Measurements from ENCODE around the gene MAN1A2.

The MAN1A2 gene

DNA sequence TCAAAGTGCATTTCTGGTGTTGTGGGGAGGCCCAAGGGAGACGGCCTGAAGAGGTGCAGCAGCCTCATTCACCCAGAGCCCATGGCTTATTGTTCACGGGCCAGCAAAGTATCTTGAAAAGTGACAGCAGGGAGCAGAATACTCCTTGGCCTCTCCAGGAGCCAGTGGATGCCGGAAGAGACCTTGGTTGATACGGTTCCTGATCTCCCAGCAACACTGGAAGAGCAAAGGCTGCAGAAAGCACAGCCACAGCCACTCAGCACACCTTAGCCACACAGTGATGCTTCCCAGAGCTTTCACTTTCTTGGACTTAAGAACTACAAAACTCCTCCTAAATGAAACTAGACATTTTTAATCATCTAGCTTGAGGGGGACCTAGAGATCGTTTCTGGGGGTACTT, 174.3 kb downstream of the MAN1A2 start:
- Histone ChIP-seq H3K9me3 (ENCODE audit: control insufficient read depth, insufficient read depth, low read length) (no peaks in the 10 kb centered on the region), H4K20me1 (ENCODE audit: control insufficient read depth, insufficient read depth, low read depth, low read length) (no peaks in the 10 kb centered on the region), H3K27me3 (ENCODE audit: control insufficient read depth, low read length) (no peaks in the 10 kb centered on the region), H3K4me1 (ENCODE audit: control insufficient read depth, low read length) (0 out of 2 replicates have a peak, but pooled peaks cover 3% of the 10 kb centered on the region), H3K9me2 (replicated peaks; ENCODE audit: control insufficient read depth, low read length) (no peaks in the 10 kb centered on the region), H3K4me2 (ENCODE audit: low read length) (no peak overlapping the region), H3K4me3 (ENCODE audit: low read length) (no peak overlapping the region), H3K79me2 (ENCODE audit: control insufficient read depth, low read length) (no peaks in the 10 kb centered on the region), H3F3A (ENCODE audit: control insufficient read depth, insufficient read depth) (no peaks in the 10 kb centered on the region), H3K27ac (ENCODE audit: low read depth, low read length) (no peak overlapping the region), H3K36me3 (ENCODE audit: control insufficient read depth, low read length) (no peaks in the 10 kb centered on the region)
- TF ChIP-seq, protein P1, sequence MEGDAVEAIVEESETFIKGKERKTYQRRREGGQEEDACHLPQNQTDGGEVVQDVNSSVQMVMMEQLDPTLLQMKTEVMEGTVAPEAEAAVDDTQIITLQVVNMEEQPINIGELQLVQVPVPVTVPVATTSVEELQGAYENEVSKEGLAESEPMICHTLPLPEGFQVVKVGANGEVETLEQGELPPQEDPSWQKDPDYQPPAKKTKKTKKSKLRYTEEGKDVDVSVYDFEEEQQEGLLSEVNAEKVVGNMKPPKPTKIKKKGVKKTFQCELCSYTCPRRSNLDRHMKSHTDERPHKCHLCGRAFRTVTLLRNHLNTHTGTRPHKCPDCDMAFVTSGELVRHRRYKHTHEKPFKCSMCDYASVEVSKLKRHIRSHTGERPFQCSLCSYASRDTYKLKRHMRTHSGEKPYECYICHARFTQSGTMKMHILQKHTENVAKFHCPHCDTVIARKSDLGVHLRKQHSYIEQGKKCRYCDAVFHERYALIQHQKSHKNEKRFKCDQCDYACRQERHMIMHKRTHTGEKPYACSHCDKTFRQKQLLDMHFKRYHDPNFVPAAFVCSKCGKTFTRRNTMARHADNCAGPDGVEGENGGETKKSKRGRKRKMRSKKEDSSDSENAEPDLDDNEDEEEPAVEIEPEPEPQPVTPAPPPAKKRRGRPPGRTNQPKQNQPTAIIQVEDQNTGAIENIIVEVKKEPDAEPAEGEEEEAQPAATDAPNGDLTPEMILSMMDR (IDR thresholded peaks at IDR 0.05; ENCODE audit: low read depth, low read length, poor library complexity, severe bottlenecking) = no peak
- TF ChIP-seq EZH2phosphoT487 (IDR thresholded peaks at IDR 0.05; ENCODE audit: borderline replicate concordance, low read length) = no peak

DNA sequence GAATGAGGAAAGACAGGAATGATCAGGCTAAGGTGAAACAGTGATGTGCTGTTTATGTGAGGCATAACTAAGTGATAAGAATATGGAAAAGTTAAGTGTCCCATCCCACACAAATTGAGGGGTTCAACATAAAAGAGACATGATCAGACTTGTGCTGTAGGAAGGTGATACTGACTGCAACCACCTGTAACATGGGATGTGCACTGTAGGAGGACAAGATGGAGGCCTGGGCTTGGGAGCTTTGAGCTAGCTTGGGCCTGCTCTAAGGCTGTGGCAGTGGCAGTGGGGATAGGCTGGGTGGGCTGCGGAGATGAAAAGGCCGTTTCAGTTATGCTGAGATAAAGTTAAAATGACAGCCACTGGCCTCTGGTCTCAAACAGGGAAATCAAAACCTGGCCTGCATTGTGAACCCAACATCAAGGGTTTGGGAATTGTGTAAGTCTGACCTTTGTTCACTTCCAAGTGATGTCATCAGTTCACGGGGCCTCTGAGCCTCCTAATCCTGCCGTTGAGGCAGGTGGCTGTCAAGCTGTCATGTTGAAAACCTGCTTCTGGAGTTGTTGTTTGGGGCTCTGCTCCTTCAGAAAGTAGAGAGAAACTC, 177.4 kb downstream of the MAN1A2 start:
- H3K9me2 ChIP-seq (replicated peaks; ENCODE audit: control insufficient read depth, low read length) = no peaks in the 10 kb centered on the region
- H4K20me1 ChIP-seq (ENCODE audit: control insufficient read depth, insufficient read depth, low read depth, low read length) = no peaks in the 10 kb centered on the region
- no peak overlapping the region for H3K27ac ChIP-seq (ENCODE audit: low read depth, low read length)
- H3F3A ChIP-seq (ENCODE audit: control insufficient read depth, insufficient read depth) = no peaks in the 10 kb centered on the region
- TF ChIP-seq, protein P1 (IDR thresholded peaks at IDR 0.05; ENCODE audit: low read depth, low read length, poor library complexity, severe bottlenecking) = no peak
- TF ChIP-seq EZH2phosphoT487 (IDR thresholded peaks at IDR 0.05; ENCODE audit: borderline replicate concordance, low read length) = no peak
- no peak overlapping the region for H3K4me3 ChIP-seq (ENCODE audit: low read length)
- no peaks in the 10 kb centered on the region for H3K79me2 ChIP-seq (ENCODE audit: control insufficient read depth, low read length)
- H3K36me3 ChIP-seq (ENCODE audit: control insufficient read depth, low read length) = no peaks in the 10 kb centered on the region
- H3K27me3 ChIP-seq (ENCODE audit: control insufficient read depth, low read length) = no peaks in the 10 kb centered on the region
- no peak overlapping the region for H3K4me2 ChIP-seq (ENCODE audit: low read length)
- no peaks in the 10 kb centered on the region for H3K9me3 ChIP-seq (ENCODE audit: control insufficient read depth, insufficient read depth, low read length)
- no peaks in the 10 kb centered on the region for H3K4me1 ChIP-seq (ENCODE audit: control insufficient read depth, low read length)

GRCh38 chr1:117546467-117546866, 179.2 kb downstream of the MAN1A2 start:
- TF ChIP-seq, protein P1 (IDR thresholded peaks at IDR 0.05; ENCODE audit: low read depth, low read length, poor library complexity, severe bottlenecking) = no peak
- no peak for TF ChIP-seq EZH2phosphoT487 (IDR thresholded peaks at IDR 0.05; ENCODE audit: borderline replicate concordance, low read length)
- H4K20me1 ChIP-seq (ENCODE audit: control insufficient read depth, insufficient read depth, low read depth, low read length) = no peaks in the 10 kb centered on the region
- no peaks in the 10 kb centered on the region for H3K36me3 ChIP-seq (ENCODE audit: control insufficient read depth, low read length)
- no peak overlapping the region for H3K27ac ChIP-seq (ENCODE audit: low read depth, low read length)
- no peaks in the 10 kb centered on the region for H3K9me3 ChIP-seq (ENCODE audit: control insufficient read depth, insufficient read depth, low read length)
- H3K4me1 ChIP-seq (ENCODE audit: control insufficient read depth, low read length) = no peaks in the 10 kb centered on the region
- H3K79me2 ChIP-seq (ENCODE audit: control insufficient read depth, low read length) = no peaks in the 10 kb centered on the region
- H3K27me3 ChIP-seq (ENCODE audit: control insufficient read depth, low read length) = no peaks in the 10 kb centered on the region
- no peaks in the 10 kb centered on the region for H3K9me2 ChIP-seq (replicated peaks; ENCODE audit: control insufficient read depth, low read length)
- no peak overlapping the region for H3K4me3 ChIP-seq (ENCODE audit: low read length)
- no peak overlapping the region for H3K4me2 ChIP-seq (ENCODE audit: low read length)
- H3F3A ChIP-seq (ENCODE audit: control insufficient read depth, insufficient read depth) = no peaks in the 10 kb centered on the region
